HepG2 (cell line): ENCODE results near the gene RABL2A. TPM values are rescaled to one million over a fixed set of nuclear protein-coding genes. Genes with fewer than 3 reads are reported as not detected.

Source experiments
- MED8 ChIP-seq: sonication (generic); formaldehyde crosslinking; IDR thresholded peaks from 2 replicates; pipeline ENCODE4 v1.8.1; 2023; ENCODE audit warnings: mild to moderate bottlenecking, missing genetic modification reagents; ENCODE audit not compliant: insufficient replicate concordance
- MYC ChIP-seq: sonication (generic); formaldehyde crosslinking; IDR thresholded peaks from 2 replicates; pipeline ENCODE4 v1.9.0; 2021; ENCODE audit warnings: missing genetic modification reagents, borderline replicate concordance
- NCOA1 ChIP-seq: sonication (generic); formaldehyde crosslinking; IDR thresholded peaks from 2 replicates; pipeline ENCODE4 v1.9.0; 2021; ENCODE audit warnings: missing genetic modification reagents
- NCOA2 ChIP-seq: sonication (generic); formaldehyde crosslinking; IDR thresholded peaks from 2 replicates; pipeline ENCODE4 v1.8.0; 2022; ENCODE audit warnings: inconsistent platforms
- NFAT5 ChIP-seq: sonication (generic); formaldehyde crosslinking; IDR thresholded peaks from 2 replicates; pipeline ENCODE4 v1.4.0; 2020; ENCODE audit warnings: missing genetic modification reagents
- SP4 ChIP-seq: sonication (generic); formaldehyde crosslinking; IDR thresholded peaks from 2 replicates; pipeline ENCODE4 v1.8.1; 2023; ENCODE audit warnings: mild to moderate bottlenecking, missing genetic modification reagents
- THRA ChIP-seq: sonication (generic); formaldehyde crosslinking; IDR thresholded peaks from 2 replicates; pipeline ENCODE4 v1.4.0; 2020; ENCODE audit warnings: missing genetic modification reagents, borderline replicate concordance
- ZBTB3 ChIP-seq: sonication (generic); formaldehyde crosslinking; IDR thresholded peaks from 2 replicates; pipeline ENCODE4 v1.4.0; 2020; ENCODE audit warnings: low read depth, mild to moderate bottlenecking, moderate library complexity, missing genetic modification reagents, borderline replicate concordance
- ZFP82 ChIP-seq: sonication (generic); formaldehyde crosslinking; IDR thresholded peaks from 2 replicates; pipeline ENCODE4 v1.5.1; 2020; ENCODE audit warnings: mild to moderate bottlenecking, missing genetic modification reagents, borderline replicate concordance
- ZNF281 ChIP-seq: sonication (generic); formaldehyde crosslinking; IDR thresholded peaks from 2 replicates; pipeline ENCODE4 v1.4.0; 2020; ENCODE audit warnings: missing genetic modification reagents, borderline replicate concordance
- ZNF335 ChIP-seq: sonication (generic); formaldehyde crosslinking; IDR thresholded peaks from 2 replicates; pipeline ENCODE4 v1.4.0; 2020; ENCODE audit warnings: missing genetic modification reagents
- ZNF446 ChIP-seq: sonication (generic); formaldehyde crosslinking; IDR thresholded peaks from 2 replicates; pipeline ENCODE4 v1.5.0; 2020; ENCODE audit warnings: mild to moderate bottlenecking, missing genetic modification reagents
- ZNF747 ChIP-seq: sonication (generic); formaldehyde crosslinking; IDR thresholded peaks from 2 replicates; pipeline ENCODE4 v1.8.1; 2023; ENCODE audit warnings: missing genetic modification reagents, mild to moderate bottlenecking, borderline replicate concordance
- ZNF788 ChIP-seq: sonication (generic); formaldehyde crosslinking; IDR thresholded peaks from 2 replicates; pipeline ENCODE4 v1.5.0; 2020; ENCODE audit warnings: mild to moderate bottlenecking, missing genetic modification reagents, borderline replicate concordance
- ZNF891 ChIP-seq: sonication (generic); formaldehyde crosslinking; IDR thresholded peaks from 2 replicates; pipeline ENCODE4 v1.5.0; 2020; ENCODE audit warnings: mild to moderate bottlenecking, missing genetic modification reagents
- ZXDC ChIP-seq: sonication (generic); formaldehyde crosslinking; IDR thresholded peaks from 2 replicates; pipeline ENCODE4 v1.5.0; 2020; ENCODE audit warnings: mild to moderate bottlenecking, missing genetic modification reagents
- polyA plus RNA-seq, 8 experiments: library from polyadenylated mRNA; depleted of rRNA in 3 of 8; stranded (reverse) in 7 of 8; unstranded in 1 of 8; fragments of >200 nt; fragmentation: Illumina TruSeq in 4 of 8; extraction: Trizol in 4 of 8; gene quantifications; 2 replicates each; pipeline versions ENCODE4 v1.2.1 to v1.2.3, GENCODE V29; 2011 to 2016; ENCODE audit warnings: low read depth in 4 of 8, missing spikeins in 1 of 8, mixed read lengths in 1 of 8; ENCODE audit not compliant: insufficient read depth in 1 of 8
- total RNA-seq, 5 experiments: library from RNA; depleted of rRNA; stranded (reverse); fragments of >200 nt; fragmentation: Illumina TruSeq; extraction: Trizol; gene quantifications; 2 replicates each; pipeline ENCODE4 v1.2.3, GENCODE V29; 2016; ENCODE audit warnings: low read depth in 1 of 5

Gene RABL2A
- total and polyA plus RNA-seq, 2 of the 13 experiments (the other 11 are each of a cell fraction or from before 2014, with no cell fraction given), result 9.6 to 13.4 TPM

GRCh38 chr2:113583521-113584225 is 43.4 kb upstream of the RABL2A start (continued):
- TF ChIP-seq ZXDC (CRISPR knock-in tag) (0 out of 2 replicates have a peak, but pooled peaks have one; percentile 91), NFAT5 (CRISPR knock-in tag) (peak; percentile 95), MED8 (CRISPR knock-in tag) (peak; percentile 70), ZNF281 (CRISPR knock-in tag) (peak; percentile 73; the same call in 1 of the 2 replicates), ZBTB3 (CRISPR knock-in tag) (peak; percentile 60; the same call in 1 of the 2 replicates), NCOA2 (CRISPR knock-in tag) (peak; percentile 64), NCOA1 (peak; percentile 89), ZNF446 (CRISPR knock-in tag) (peak; percentile 95), SP4 (CRISPR knock-in tag) (peak; percentile 76; the same call in 1 of the 2 replicates), ZNF335 (CRISPR knock-in tag) (peak; percentile 94), ZNF891 (CRISPR knock-in tag) (peak; percentile 81), ZNF788 (CRISPR knock-in tag) (peak; percentile 98), ZNF747 (CRISPR knock-in tag) (peak; percentile 95; the same call in 1 of the 2 replicates), THRA (CRISPR knock-in tag) (peak; percentile 85), MYC (peak; percentile 88), ZFP82 (CRISPR knock-in tag) (peak; percentile 29; the same call in 1 of the 2 replicates)
